NCI-H2227 (cell line): ENCODE results near the gene TMEM101.
"Not testable (repeated sequence)": the region's sequence is repeated elsewhere in the genome, so short reads cannot be mapped to it uniquely, and the experiment has no call there.

Source experiments
- DNase-seq: peaks from one replicate; lab custom pipeline; 2025; ENCODE audit not compliant: unreplicated experiment; lab: John Stamatoyannopoulos, UW

The TMEM101 gene

GRCh38 chr17:44000871-44001460 lies 13.8 kb downstream of the TMEM101 start:
- no peak for DNase-seq

GRCh38 chr17:44000141-44000860 lies 14.5 kb downstream of the TMEM101 start:
- no peak for DNase-seq

- DNase-seq = no peak
Observed at GRCh38 chr17:43999024-43999423, 15.7 kb downstream of the TMEM101 start.

- DNase-seq = no peak
Observed at GRCh38 chr17:43998552-43998951, 16.2 kb downstream of the TMEM101 start.

GRCh38 chr17:43997180-43997579 lies 17.6 kb downstream of the TMEM101 start:
- not testable (repeated sequence) for DNase-seq

- DNase-seq = no peak
Observed at GRCh38 chr17:43995150-43995471, 19.7 kb downstream of the TMEM101 start.

GRCh38 chr17:43994272-43995149 lies 20.3 kb downstream of the TMEM101 start:
- peak; percentile 85 for DNase-seq

GRCh38 chr17:43992641-43993040 lies 22.1 kb downstream of the TMEM101 start:
- DNase-seq = no peak

- DNase-seq = no peak
Observed at GRCh38 chr17:43988301-43988700, 26.5 kb downstream of the TMEM101 start.

- DNase-seq = no peak
Observed at GRCh38 chr17:43987131-43988021, 27.4 kb downstream of the TMEM101 start.

- DNase-seq = no peak
Observed at GRCh38 chr17:43986225-43986981, 28.4 kb downstream of the TMEM101 start.

GRCh38 chr17:43984521-43984920 lies 30.2 kb downstream of the TMEM101 start:
- peak; percentile 24 for DNase-seq

GRCh38 chr17:43983515-43984411 lies 31.0 kb downstream of the TMEM101 start:
- DNase-seq = peak; percentile 63

- DNase-seq = no peak
Observed at GRCh38 chr17:43983196-43983514, 31.6 kb downstream of the TMEM101 start.

GRCh38 chr17:43982171-43982570 lies 32.6 kb downstream of the TMEM101 start:
- DNase-seq = no peak

GRCh38 chr17:43979671-43980070 lies 35.1 kb downstream of the TMEM101 start:
- DNase-seq = no peak

- DNase-seq = no peak
Observed at GRCh38 chr17:43979011-43979410, 35.8 kb downstream of the TMEM101 start.

GRCh38 chr17:43978078-43978477 lies 36.7 kb downstream of the TMEM101 start:
- no peak for DNase-seq
